GM19238 (cell line): ENCODE results near the gene TRRAP.

Experiments
- DNase-seq: peaks from one replicate; pipeline ENCODE4 v3.0.0; 2011; ENCODE audit warnings: low spot score; ENCODE audit not compliant: insufficient read length

TRRAP gene

GRCh38 chr7:99046722-99047121 is 168.4 kb downstream of the TRRAP start:
- no peak for DNase-seq

GRCh38 chr7:99047526-99048077 is 169.3 kb downstream of the TRRAP start:
- no peak for DNase-seq

GRCh38 chr7:99050971-99051370 is 172.6 kb downstream of the TRRAP start:
- DNase-seq: no peak

GRCh38 chr7:99054781-99055180 is 176.4 kb downstream of the TRRAP start:
- DNase-seq: no peak

GRCh38 chr7:99061001-99061776 is 182.9 kb downstream of the TRRAP start:
- DNase-seq: no peak
